ENCODE results near the gene TBL3. TPM values are rescaled to one million over a fixed set of nuclear protein-coding genes. Genes with fewer than 3 reads are reported as not detected.

Gene TBL3
- polyA plus RNA-seq, 2 of the 4 experiments (the other 2 are of a cell fraction), result 21.9 to 42.8 TPM

GRCh38 chr16:1932050-1933028, 39.5 kb upstream of the TBL3 start:
- H3K4me1 ChIP-seq, result peaks cover 38% of the 10 kb centered on the region
- no peak for FAIRE-seq
- WGBS (ENCODE audit: missing lambda C conversion rate), result 74% methylated on average over 10 of the region's 19 CpGs
- no peak overlapping the region for H3K4me3 ChIP-seq
- ATAC-seq, result peak; percentile 77 to 78
- peak overlapping the region; percentile 24; the same call in 2 of the 3 replicates for H3K4me2 ChIP-seq
- ChIA-PET POLR2A (interaction anchor here (0.8 kb wide), 1 partner anchor 32 kb away, joined by 3 read pairs; the partner anchor contains the start of gene RPS2), CTCF (interaction anchor here (0.6 to 12.9 kb wide), 16 partner anchors 8 to 121 kb away, joined by 3 to 396 read pairs (median 6); partner anchors contain the start of genes MEIOB and MSRB1)
- peak overlapping the region; percentile 66 to 76 for H3K27ac ChIP-seq
- DNase-seq (ENCODE audit: low read depth in 1 of 2, low spot score in 1 of 2), result peak; percentile 73 to 80
- peak; percentile 61 to 73 for TF ChIP-seq RAD21 (conservative IDR thresholded peaks at IDR 0.05 in 1 of 2, IDR thresholded peaks at IDR 0.05 in 1 of 2)
- peak; percentile 66 for TF ChIP-seq SMC3 (IDR thresholded peaks at IDR 0.05)
- TF ChIP-seq, protein P1, sequence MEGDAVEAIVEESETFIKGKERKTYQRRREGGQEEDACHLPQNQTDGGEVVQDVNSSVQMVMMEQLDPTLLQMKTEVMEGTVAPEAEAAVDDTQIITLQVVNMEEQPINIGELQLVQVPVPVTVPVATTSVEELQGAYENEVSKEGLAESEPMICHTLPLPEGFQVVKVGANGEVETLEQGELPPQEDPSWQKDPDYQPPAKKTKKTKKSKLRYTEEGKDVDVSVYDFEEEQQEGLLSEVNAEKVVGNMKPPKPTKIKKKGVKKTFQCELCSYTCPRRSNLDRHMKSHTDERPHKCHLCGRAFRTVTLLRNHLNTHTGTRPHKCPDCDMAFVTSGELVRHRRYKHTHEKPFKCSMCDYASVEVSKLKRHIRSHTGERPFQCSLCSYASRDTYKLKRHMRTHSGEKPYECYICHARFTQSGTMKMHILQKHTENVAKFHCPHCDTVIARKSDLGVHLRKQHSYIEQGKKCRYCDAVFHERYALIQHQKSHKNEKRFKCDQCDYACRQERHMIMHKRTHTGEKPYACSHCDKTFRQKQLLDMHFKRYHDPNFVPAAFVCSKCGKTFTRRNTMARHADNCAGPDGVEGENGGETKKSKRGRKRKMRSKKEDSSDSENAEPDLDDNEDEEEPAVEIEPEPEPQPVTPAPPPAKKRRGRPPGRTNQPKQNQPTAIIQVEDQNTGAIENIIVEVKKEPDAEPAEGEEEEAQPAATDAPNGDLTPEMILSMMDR (IDR thresholded peaks at IDR 0.05), result peak; percentile 47
- no peak for TF ChIP-seq EHF (CRISPR knock-in tag; IDR thresholded peaks at IDR 0.05)
- H3K9me3 ChIP-seq, result no peaks in the 10 kb centered on the region

DNA sequence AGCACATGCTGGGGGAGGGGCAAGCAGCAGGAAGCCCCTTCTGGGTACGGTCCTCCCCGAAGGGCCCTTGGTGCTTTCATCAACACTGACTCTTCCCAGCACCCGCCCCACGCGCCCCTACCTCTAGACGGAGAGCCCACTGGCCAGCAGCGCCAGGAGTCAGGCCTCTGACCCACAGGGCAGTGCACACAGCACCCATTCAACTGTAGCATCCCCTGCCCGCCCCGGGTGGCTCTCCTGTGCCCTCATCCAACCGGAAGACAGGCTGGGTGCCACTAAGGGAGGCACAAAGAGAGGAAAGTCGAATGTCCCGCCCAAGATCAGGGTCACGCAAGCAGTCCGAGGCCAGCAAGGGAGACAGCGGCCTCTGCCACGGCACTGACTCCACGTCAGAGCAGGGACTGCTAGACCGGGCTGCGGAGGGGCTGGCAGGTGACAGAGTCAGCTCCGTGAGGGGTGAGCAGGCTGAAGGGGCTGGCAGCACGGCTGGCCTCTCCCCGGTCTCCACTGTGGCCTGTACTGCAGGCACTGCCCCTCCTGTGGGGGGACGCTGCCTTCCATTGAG, 38.7 kb upstream of the TBL3 start:
- CTCF ChIA-PET, result interaction anchor here (0.6 to 12.9 kb wide), 9 partner anchors 8 to 92 kb away, joined by 3 to 396 read pairs (median 11); partner anchors contain the start of genes MEIOB and MSRB1
- H3K9me3 ChIP-seq, result no peaks in the 10 kb centered on the region
- no peak for DNase-seq (ENCODE audit: low read depth in 1 of 2, low spot score in 1 of 2)
- no peak for FAIRE-seq
- WGBS (ENCODE audit: missing lambda C conversion rate), result 83% methylated on average over 21 of the region's 23 CpGs
- peaks cover 38% of the 10 kb centered on the region for H3K4me1 ChIP-seq
- peak overlapping the region; percentile 66 to 76; a peak in 4 of 6 replicates for H3K27ac ChIP-seq
- H3K4me2 ChIP-seq, result no peak overlapping the region
- POLR2A ChIA-PET, result no interaction called here
- TF ChIP-seq RARB (CRISPR knock-in tag; IDR thresholded peaks at IDR 0.05), result no peak
- no peak for TF ChIP-seq ESRRA (IDR thresholded peaks at IDR 0.05; ENCODE audit: borderline replicate concordance, low read length)
- TF ChIP-seq NR3C1 (IDR thresholded peaks at IDR 0.05), result no peak
- no peak for TF ChIP-seq CBX2 (IDR thresholded peaks at IDR 0.05; ENCODE audit: borderline replicate concordance, low read depth)
- no peak for TF ChIP-seq TP53 (CRISPR knock-in tag; IDR thresholded peaks at IDR 0.05)
- TF ChIP-seq MAZ (IDR thresholded peaks at IDR 0.05; ENCODE audit: borderline replicate concordance, low read depth, low read length), result no peak
- no peak for TF ChIP-seq NFE2L2 (conservative IDR thresholded peaks at IDR 0.05; ENCODE audit: low read length)
- no peak for TF ChIP-seq EP300 (IDR thresholded peaks at IDR 0.05)
- TF ChIP-seq HOXA7 (CRISPR knock-in tag; IDR thresholded peaks at IDR 0.05), result no peak
- TF ChIP-seq SMC3 (IDR thresholded peaks at IDR 0.05), result no peak
- TF ChIP-seq CEBPB (IDR thresholded peaks at IDR 0.05), result no peak
- no peak for TF ChIP-seq FOXS1 (CRISPR knock-in tag; IDR thresholded peaks at IDR 0.05)
- TF ChIP-seq, protein P2, sequence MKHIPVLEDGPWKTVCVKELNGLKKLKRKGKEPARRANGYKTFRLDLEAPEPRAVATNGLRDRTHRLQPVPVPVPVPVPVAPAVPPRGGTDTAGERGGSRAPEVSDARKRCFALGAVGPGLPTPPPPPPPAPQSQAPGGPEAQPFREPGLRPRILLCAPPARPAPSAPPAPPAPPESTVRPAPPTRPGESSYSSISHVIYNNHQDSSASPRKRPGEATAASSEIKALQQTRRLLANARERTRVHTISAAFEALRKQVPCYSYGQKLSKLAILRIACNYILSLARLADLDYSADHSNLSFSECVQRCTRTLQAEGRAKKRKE (CRISPR knock-in tag; IDR thresholded peaks at IDR 0.05; ENCODE audit: low read depth), result no peak
- TF ChIP-seq, protein P3, sequence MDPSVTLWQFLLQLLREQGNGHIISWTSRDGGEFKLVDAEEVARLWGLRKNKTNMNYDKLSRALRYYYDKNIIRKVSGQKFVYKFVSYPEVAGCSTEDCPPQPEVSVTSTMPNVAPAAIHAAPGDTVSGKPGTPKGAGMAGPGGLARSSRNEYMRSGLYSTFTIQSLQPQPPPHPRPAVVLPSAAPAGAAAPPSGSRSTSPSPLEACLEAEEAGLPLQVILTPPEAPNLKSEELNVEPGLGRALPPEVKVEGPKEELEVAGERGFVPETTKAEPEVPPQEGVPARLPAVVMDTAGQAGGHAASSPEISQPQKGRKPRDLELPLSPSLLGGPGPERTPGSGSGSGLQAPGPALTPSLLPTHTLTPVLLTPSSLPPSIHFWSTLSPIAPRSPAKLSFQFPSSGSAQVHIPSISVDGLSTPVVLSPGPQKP (IDR thresholded peaks at IDR 0.05; ENCODE audit: low read depth, low read length), result no peak
- TF ChIP-seq FOSB (CRISPR knock-in tag; IDR thresholded peaks at IDR 0.05), result no peak
- no peak for TF ChIP-seq POLR2AphosphoS2 (conservative IDR thresholded peaks at IDR 0.05; ENCODE audit: low read length)
- no peak for TF ChIP-seq KDM5A (IDR thresholded peaks at IDR 0.05)
- no peak overlapping the region for H3K4me3 ChIP-seq
- ATAC-seq, result no peak
